ENCODE results near the gene FUS.

GRCh38 chr16:31192856-31193642, 13.1 kb downstream of the FUS start:
- TF ChIP-seq CTCF (optimal IDR thresholded peaks at IDR 0.05 in 1 of 3, IDR thresholded peaks at IDR 0.05 in 1 of 3, conservative IDR thresholded peaks at IDR 0.05 in 1 of 3; ENCODE audit: extremely low read depth in 1 of 3, insufficient read depth in 2 of 3, low read length in 3 of 3) (no peak), EZH2 (IDR thresholded peaks at IDR 0.05; ENCODE audit: low read length) (no peak)
